Spinal cord (tissue), 10 donors: ENCODE measurements around the gene RTN4RL1. TPM values are rescaled to one million over a fixed set of nuclear protein-coding genes. Genes with fewer than 3 reads are reported as not detected.

Source experiments
- DNase-seq, 6 donors: peaks; one replicate each; pipeline versions ENCODE4 v3.0.0 to v3.0.0-alpha.2; 2013 to 2015; ENCODE audit warnings: low spot score in 6 of 6, low read depth in 4 of 6
- H3K27ac ChIP-seq: one replicate; pipeline ENCODE4 v1.5.1; 2013; ENCODE audit warnings: low read depth, low read length, control low read depth
- H3K27me3 ChIP-seq: one replicate; pipeline ENCODE4 v1.6.1; 2013; ENCODE audit warnings: low read length; ENCODE audit not compliant: control insufficient read depth, insufficient read depth
- H3K36me3 ChIP-seq: one replicate; pipeline ENCODE4 v1.6.1; 2013; ENCODE audit warnings: low read length; ENCODE audit not compliant: control insufficient read depth, insufficient read depth
- H3K4me1 ChIP-seq: one replicate; pipeline ENCODE4 v1.6.1; 2013; ENCODE audit warnings: low read length; ENCODE audit not compliant: control insufficient read depth, insufficient read depth
- H3K4me3 ChIP-seq: one replicate; pipeline ENCODE4 v1.5.1; 2013; ENCODE audit warnings: low read depth, low read length, control low read depth
- H3K9me3 ChIP-seq: one replicate; pipeline ENCODE4 v1.6.1; 2013; ENCODE audit warnings: low read length; ENCODE audit not compliant: control insufficient read depth, insufficient read depth
- WGBS: methylation state at CpG from one replicate; pipeline ENCODE4 v1.1.5; 2013; ENCODE audit warnings: missing lambda C conversion rate; ENCODE audit not compliant: insufficient coverage; 5-methylcytosine and 5-hydroxymethylcytosine counted together
- polyA plus RNA-seq, 2 donors: library from polyadenylated mRNA; unstranded; fragments of 120-200 nt; gene quantifications; one replicate each; pipeline ENCODE4 v1.2.1, GENCODE V29; 2013; ENCODE audit not compliant: insufficient read length in 2 of 2
- total RNA-seq, 2 donors: library from RNA; depleted of rRNA in 1 of 2; stranded (reverse); fragments of 120-200 nt in 1 of 2; fragments of >200 nt in 1 of 2; gene quantifications; one replicate each; pipeline versions ENCODE4 v1.2.3 to v1.2.4, GENCODE V29; 2013 to 2014
- donor health status: healthy.

RTN4RL1 gene
- total and polyA plus RNA-seq, 4 donors, result 5.6 to 11.6 (median 9.7) TPM

DNA sequence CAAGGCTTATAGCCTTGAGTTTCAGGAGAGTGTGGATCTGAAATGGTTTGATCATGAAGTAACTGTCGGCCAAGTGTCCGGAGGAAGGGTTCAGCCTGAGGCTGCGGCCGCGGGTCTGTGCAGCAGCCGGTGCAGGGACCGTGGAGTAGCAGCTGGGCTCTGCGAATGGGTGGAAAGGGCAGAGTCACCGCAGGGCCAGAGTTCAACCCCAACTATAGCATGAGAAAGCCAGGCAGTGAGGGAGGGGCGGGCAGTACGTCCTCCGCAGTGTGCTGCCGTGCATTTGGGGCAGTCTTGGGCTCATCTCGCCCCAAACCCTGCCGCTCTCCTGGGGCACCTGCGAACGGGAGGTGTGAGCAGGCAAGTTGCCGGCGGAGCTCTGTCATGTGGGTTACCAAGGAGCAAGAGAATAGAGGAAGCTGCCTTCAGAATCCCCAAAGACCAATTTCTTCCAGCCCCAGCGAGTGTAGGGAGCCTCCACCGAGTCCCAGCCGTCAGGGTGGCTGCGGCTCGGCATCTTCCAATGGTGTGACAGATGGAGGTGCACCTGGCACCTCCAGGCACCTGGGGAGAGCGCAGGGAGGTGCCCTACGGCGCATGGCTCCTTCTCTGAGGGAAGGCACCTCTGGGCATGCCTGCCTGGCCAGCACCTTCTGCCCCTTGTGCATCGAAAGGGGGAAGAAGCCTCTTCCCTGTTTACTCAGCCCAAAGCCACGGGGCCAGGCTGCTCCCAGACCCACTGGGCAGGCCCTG is 108.0 kb downstream of the RTN4RL1 start:
- Histone ChIP-seq H3K9me3 (no peaks in the 10 kb centered on the region), H3K4me1 (peaks cover 42% of the 10 kb centered on the region), H3K27me3 (peaks cover 2% of the 10 kb centered on the region), H3K27ac (no peak overlapping the region), H3K4me3 (no peak overlapping the region), H3K36me3 (no peaks in the 10 kb centered on the region)
- WGBS, result 68% methylated on average over 28 of the region's 29 CpGs
- DNase-seq, result peak in 1 of 6 donors; percentile 27

DNA sequence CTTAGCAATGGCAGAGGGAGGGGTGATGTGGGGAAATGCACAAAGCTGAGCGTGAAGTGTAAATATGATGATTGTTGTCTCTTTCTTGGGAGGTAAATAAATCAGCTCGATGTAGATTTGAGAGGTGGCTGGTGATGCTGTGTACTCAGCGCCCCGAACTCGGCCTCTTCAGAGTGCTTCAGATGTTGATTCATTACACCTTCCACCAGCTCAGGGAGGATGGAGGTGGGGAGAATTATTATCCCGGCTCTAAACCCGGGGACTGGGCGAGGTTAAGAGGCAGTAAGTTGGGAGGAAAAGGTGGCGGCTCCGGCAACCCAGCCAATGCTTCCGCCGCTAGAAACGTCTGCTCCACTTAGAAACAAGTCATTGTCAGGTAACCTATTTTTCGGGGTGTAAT is 108.8 kb downstream of the RTN4RL1 start:
- Histone ChIP-seq H3K36me3 (no peaks in the 10 kb centered on the region), H3K27me3 (peaks cover 2% of the 10 kb centered on the region), H3K4me1 (peaks cover 42% of the 10 kb centered on the region), H3K27ac (no peak overlapping the region), H3K9me3 (no peaks in the 10 kb centered on the region), H3K4me3 (no peak overlapping the region)
- DNase-seq, result peak in 1 of 6 donors; percentile 71
- WGBS, result 60% methylated on average over 2 of the region's 14 CpGs

DNA sequence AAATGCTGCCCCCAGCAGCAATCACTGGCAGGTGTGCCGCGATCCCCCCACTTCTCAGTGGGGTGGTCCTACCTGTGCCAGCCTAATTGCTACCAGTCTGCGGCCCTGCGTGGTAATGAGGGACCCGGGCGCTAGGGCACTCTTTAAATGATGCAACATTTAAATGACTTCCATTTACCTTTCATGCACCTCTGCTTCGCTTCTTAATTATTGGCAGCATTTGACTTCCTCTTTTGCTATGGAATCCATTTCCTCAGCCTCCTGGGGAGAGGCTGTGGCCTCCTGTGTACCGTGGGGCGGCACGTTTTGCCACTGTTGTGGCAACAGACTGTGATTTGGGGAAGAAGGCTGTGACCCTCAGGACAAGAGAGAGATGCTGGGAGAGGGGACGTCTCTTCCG is 109.2 kb downstream of the RTN4RL1 start:
- Histone ChIP-seq H3K36me3 (no peaks in the 10 kb centered on the region), H3K9me3 (no peaks in the 10 kb centered on the region), H3K4me3 (no peak overlapping the region), H3K4me1 (peaks cover 42% of the 10 kb centered on the region), H3K27me3 (peaks cover 2% of the 10 kb centered on the region), H3K27ac (no peak overlapping the region)
- DNase-seq, result no peak
- WGBS, result 70% methylated on average over 12 of the region's 12 CpGs

DNA sequence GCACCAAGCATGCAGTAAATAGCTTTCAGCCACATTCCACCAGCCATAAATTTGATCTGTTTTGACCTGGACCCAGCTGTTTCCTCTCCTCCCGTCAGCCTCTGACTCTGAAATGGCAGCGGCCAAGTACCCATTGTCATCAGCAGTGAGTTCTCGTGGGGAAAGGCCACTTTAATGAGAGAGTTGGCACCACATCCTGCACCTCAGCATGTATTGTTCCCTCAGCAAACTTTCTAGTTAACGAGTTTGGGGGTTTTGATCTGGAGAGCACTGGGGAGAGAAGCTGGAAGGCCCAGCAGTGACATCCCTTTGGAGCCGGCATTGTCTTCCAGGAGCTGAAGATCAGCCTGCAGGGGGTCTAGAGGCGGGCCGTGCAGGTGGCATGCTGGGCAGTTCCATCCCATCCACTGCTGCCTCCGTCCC is 110.5 kb downstream of the RTN4RL1 start:
- Histone ChIP-seq H3K4me3 (no peak overlapping the region), H3K9me3 (no peaks in the 10 kb centered on the region), H3K36me3 (no peaks in the 10 kb centered on the region), H3K4me1 (peaks cover 42% of the 10 kb centered on the region), H3K27ac (no peak overlapping the region), H3K27me3 (peaks cover 2% of the 10 kb centered on the region)
- DNase-seq, result no peak
- WGBS, result 34% methylated on average over 7 of the region's 8 CpGs

DNA sequence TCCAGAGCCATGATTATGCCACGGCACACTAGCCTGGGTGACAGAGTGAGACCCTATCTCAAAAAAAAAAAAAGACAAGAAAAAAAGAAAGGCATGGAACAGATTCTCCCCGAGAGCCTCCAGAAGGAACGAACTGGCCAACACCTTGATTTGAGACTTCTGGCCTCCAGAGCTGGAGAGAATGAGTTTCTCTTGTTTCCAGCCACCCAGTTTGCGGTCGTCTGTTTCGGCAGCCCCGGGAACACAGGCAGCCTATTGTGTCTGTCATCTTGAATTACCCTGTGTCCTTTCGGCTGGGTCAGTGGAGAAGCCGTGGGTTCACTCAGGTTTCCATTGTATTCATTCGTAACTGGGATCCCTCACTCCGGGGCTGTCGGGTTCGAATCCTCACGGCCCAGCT is 111.4 kb downstream of the RTN4RL1 start:
- Histone ChIP-seq H3K9me3 (no peaks in the 10 kb centered on the region), H3K4me1 (peaks cover 38% of the 10 kb centered on the region), H3K27me3 (peaks cover 5% of the 10 kb centered on the region), H3K27ac (no peak overlapping the region), H3K4me3 (no peak overlapping the region), H3K36me3 (no peaks in the 10 kb centered on the region)
- 66% methylated on average over 13 of the region's 14 CpGs for WGBS
- DNase-seq, result no peak

DNA sequence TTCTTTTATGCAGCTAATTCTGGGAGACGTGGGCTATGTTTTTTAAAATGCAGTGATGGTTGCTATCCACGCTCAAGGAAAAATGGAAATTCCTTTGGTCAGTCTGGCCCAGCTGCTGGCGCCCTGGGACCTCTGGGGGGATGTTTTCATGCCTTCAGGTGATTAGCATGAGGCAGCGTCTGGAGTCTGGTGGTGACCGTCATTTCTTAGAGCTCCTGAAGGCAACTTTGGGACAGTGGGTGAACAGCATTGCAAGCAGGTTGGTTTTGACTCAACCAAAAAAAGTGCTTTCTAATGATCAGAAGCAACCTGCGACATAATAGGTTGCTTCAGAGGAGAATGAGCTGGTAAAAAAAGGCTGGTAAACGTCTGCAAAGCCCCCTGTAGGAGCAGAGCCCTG is 113.0 kb downstream of the RTN4RL1 start:
- WGBS, result 64% methylated on average over 6 of the region's 7 CpGs
- peaks cover 38% of the 10 kb centered on the region for H3K4me1 ChIP-seq
- no peaks in the 10 kb centered on the region for H3K9me3 ChIP-seq
- H3K4me3 ChIP-seq, result no peak overlapping the region
- H3K27ac ChIP-seq, result no peak overlapping the region
- DNase-seq, result no peak
- H3K27me3 ChIP-seq, result peaks cover 14% of the 10 kb centered on the region
- H3K36me3 ChIP-seq, result no peaks in the 10 kb centered on the region

DNA sequence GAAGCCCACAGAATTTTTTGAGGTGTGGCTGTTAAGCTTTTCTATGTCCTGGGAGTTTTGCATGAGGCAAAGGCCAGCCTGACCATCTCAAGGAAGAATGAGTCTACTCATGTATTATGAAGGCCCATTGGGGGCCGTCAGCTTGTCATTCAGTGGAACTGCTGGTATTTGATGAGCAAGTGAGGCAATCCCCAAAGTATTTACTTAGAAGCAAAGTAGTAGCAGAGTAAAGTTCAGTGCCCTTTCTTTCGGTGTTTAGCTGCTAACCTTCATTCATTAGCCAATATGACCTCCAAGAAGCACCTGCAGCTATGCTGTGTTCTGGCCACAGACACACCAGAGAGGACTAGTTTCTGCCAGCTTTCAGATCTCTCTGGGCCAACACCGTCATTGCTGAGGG is 115.1 kb downstream of the RTN4RL1 start:
- Histone ChIP-seq H3K4me1 (peaks cover 43% of the 10 kb centered on the region), H3K9me3 (no peaks in the 10 kb centered on the region), H3K27ac (no peak overlapping the region), H3K36me3 (no peaks in the 10 kb centered on the region), H3K27me3 (peaks cover 16% of the 10 kb centered on the region), H3K4me3 (no peak overlapping the region)
- DNase-seq, result no peak
- 94% methylated on average over 2 of the region's 3 CpGs for WGBS

DNA sequence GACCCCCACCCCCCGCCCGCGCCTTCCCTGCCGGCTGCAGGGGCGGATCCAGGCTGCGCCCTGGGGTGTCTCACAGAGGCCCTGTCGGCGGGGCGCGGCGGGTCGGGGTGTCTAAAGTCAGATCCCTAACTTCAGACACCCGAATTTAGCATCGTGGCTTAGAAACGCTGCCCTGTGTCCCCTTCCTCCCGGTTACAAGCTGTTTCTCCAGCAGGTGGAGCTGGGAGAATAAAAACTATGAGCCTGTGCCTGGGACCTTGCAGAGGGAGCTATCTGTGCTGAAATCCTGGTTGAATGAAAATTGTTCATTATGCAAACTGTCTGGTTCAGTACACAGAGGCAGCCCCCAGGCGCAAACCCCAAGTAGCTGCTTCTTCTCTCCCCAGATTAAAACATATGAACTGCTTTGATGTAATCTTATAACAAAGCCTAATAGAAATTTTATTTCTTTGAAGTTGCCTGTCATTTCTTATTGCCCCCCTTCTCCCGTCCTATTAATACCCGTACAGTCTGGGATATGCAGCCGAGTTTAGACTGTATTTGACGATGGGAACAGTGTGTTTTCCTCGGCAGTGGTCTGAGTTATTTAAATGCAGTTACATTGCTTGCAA is 116.3 kb downstream of the RTN4RL1 start:
- peak overlapping the region; percentile 41 for H3K4me3 ChIP-seq
- H3K27me3 ChIP-seq, result peaks cover 19% of the 10 kb centered on the region
- no peaks in the 10 kb centered on the region for H3K9me3 ChIP-seq
- 0% methylated on average over 16 of the region's 22 CpGs for WGBS
- no peaks in the 10 kb centered on the region for H3K36me3 ChIP-seq
- peaks cover 40% of the 10 kb centered on the region for H3K4me1 ChIP-seq
- peak in 4 of 6 donors; percentile 71 to 98 (median 89) for DNase-seq
- peak overlapping the region; percentile 15 for H3K27ac ChIP-seq

DNA sequence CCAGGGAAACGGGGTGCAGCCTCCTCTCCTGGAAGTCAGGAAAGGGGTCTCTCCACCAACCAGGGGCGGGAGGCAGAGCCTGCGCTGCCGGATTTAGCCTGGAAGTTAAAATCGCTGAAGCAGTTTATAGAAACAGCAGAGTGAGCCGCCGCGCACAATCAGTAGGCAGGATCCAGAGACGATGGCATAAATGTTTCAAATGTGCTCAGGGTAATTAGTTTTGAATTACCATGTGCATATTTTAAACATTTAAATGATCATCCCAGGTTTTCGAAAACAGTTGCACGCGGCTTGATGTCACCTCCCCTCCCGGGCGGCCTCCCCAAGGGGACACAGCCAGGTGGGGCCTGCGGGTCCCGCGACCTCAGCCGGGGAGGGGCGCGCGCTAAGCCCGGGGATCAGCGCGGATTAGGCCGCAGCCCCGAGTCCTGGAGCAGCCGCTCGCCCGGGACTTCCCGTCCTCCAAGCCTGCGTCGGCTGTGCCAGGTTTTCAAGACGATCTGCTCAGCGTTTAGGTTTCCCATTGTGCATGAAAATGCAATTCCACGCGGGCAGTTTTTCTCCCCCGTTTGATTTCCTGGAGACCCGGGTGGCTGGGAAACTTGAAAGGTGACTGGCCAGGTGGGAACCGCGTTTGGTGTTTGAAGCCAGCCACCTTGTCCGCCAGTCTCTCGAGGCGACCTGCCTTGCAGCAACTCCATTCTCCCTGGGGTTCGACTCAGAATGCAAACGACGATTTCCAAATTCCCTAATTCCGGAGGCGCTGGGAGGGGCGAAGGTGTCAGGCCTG is 117.0 kb downstream of the RTN4RL1 start:
- Histone ChIP-seq H3K36me3 (no peaks in the 10 kb centered on the region), H3K9me3 (no peaks in the 10 kb centered on the region), H3K4me1 (peaks cover 40% of the 10 kb centered on the region), H3K27ac (peak overlapping the region; percentile 15), H3K27me3 (peaks cover 19% of the 10 kb centered on the region), H3K4me3 (peak overlapping the region; percentile 41)
- DNase-seq, result peak in 3 of 6 donors; percentile 28 to 92 (median 88)
- 3% methylated on average over 45 of the region's 49 CpGs for WGBS
